ENCODE data around the gene STC2. TPM values are rescaled to one million over a fixed set of nuclear protein-coding genes. Genes with fewer than 3 reads are reported as not detected.

STC2 gene
- total and polyA plus RNA-seq, 5 experiments from 2014 or later: not detected

DNA sequence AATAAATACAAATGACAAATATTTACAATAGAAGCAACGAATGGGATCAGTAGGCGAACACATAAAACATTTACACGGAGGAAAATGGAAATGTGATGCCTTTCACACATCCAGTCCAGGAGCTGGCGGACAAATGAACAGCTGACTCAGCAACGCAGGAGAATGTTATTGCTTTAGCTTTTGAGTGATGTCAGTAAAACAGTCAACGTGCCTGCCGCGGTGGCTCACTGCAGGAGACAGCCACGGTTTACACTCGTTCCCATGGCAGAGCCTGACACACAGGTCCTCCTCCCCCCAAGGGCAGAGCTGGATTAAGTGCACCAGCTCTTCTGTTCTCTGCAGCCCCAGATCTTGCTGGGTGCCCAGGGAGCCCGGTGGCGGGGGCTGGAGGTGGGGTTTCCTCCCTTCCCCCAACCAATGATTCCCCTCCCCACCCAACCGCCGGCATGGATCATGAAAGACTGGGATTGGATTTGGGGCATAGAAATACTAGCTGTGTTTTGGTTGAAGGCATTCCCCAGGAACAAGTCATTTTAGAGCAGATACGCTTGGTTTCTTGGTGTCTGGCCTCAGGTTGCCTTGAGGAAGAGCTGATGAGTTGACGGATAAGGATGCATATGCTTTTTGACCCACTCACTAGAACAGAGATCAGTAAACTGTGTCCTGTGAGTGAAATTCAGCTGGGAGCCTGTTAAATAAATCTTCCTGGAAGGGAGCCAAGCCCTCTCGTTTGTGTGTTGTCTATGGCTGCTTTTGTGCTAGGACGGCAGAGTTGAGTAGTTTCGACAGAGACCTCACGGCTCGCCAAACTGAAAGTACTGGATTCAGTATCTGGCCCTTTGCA lies 12.5 kb downstream of the STC2 start:
- peaks cover 0 to 2% (median 0%) of the 10 kb centered on the region in 4 donors for H3K4me1 Mint-ChIP-seq
- ATAC-seq (no peak), DNase-seq (no peak)
- POLR2A ChIA-PET: no interaction called here
- H3K27me3 Mint-ChIP-seq: peaks cover 27 to 94% (median 54%) of the 10 kb centered on the region in 5 donors
- no peaks in the 10 kb centered on the region for H3K36me3 Mint-ChIP-seq
- H3K27ac Mint-ChIP-seq: no peak overlapping the region
- no peak overlapping the region for H3K4me3 Mint-ChIP-seq
- peaks cover 0 to 3% (median 0%) of the 10 kb centered on the region in 9 donors for H3K9me3 Mint-ChIP-seq

DNA sequence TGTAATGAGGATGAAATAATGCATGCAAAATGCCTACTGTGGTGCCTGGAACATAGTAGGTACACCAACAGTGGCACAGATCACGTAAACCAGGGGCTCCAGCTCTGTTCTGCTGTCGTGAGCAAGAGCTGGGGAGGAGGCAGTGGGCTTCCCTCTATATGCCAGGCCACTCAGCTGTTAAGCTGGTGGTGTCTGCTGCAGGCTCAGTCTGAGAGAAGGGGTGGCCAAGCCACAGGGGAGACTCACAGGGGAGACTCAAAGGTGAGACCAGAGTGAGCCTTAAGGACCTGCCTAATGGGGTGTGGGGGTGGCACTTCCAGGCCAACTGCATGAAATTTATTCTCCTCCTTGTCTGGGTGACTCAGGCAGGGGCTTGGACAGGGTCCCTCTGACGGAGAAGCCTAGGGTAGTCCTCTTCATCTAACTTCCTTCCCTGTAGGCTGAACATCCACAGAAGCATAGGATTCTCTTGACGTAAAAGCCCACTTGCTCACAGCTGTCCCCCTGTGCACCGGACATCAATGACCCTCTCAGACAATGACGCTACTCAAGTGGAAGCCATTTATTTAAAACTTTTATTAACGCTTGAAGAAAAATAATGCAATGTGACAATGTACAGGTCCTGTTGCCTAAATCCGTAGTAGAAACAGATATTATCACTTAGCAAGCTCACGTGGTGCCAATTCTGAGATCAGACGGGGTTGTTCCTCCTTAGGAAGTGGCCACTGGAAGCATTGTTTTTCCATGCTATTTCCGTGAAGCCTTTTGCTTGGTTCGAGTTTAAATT lies 13.9 kb downstream of the STC2 start:
- POLR2A ChIA-PET: no interaction called here
- Mint-ChIP-seq H3K27me3 (peaks cover 31 to 94% (median 49%) of the 10 kb centered on the region in 5 donors), H3K27ac (no peak overlapping the region), H3K36me3 (no peaks in the 10 kb centered on the region), H3K9me3 (peaks cover 0 to 3% (median 0%) of the 10 kb centered on the region in 9 donors), H3K4me1 (peaks cover 0 to 2% (median 0%) of the 10 kb centered on the region in 4 donors), H3K4me3 (no peak overlapping the region)
- ATAC-seq: no peak
- DNase-seq: no peak

DNA sequence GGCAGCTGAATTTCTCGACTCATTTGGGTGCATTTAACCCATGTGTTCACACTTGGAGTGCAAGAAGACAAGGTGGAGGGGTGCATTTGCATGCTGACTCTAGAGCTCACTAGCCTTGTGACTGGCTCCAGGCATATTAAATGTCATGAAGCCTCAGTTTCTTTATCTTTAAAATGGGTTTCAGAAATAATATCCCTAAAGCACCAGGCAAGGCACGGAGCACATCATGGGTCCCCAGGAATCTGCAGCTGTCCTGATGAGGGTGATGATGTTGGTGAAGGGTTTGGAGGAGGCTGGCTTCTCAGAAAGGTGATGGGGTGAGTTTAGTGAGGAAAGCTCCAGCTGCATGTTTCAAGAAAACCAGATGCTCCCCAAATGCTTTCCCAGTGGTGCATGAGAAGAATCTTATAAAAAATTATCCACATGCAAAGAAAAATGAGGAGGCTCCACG lies 14.8 kb downstream of the STC2 start:
- Mint-ChIP-seq H3K36me3 (no peaks in the 10 kb centered on the region), H3K4me1 (peaks cover 0 to 2% (median 0%) of the 10 kb centered on the region in 4 donors), H3K9me3 (peaks cover 0 to 6% (median 5%) of the 10 kb centered on the region in 9 donors), H3K27me3 (peaks cover 30 to 94% (median 47%) of the 10 kb centered on the region in 5 donors), H3K27ac (no peak overlapping the region), H3K4me3 (no peak overlapping the region)
- ATAC-seq (no peak), DNase-seq (no peak)
- POLR2A ChIA-PET: no interaction called here

DNA sequence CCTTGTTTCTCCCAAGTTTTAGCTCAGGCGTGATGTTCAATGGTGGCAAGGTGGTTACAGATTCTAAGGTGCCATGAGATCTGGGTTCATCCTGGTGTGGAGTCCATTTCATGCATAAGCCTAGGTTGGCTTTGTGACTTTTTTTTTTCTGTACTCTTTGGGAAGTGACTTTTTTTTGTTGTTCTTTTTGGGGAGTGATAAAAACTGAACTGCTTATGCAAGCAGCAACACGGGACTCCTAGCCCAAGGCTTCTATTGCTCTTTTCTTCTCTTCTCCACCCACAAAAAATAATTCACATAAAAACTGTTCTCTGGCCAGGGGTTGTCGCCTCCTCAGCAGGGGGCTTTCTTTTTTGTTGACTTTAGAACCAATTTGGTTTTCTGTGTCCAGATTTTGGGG lies 15.4 kb downstream of the STC2 start:
- Mint-ChIP-seq H3K4me1 (peaks cover 0 to 2% (median 0%) of the 10 kb centered on the region in 4 donors), H3K4me3 (no peak overlapping the region), H3K9me3 (peaks cover 0 to 11% (median 6%) of the 10 kb centered on the region in 9 donors), H3K27me3 (peaks cover 30 to 94% (median 52%) of the 10 kb centered on the region in 5 donors), H3K27ac (no peak overlapping the region), H3K36me3 (no peaks in the 10 kb centered on the region)
- DNase-seq: no peak
- POLR2A ChIA-PET: no interaction called here
- no peak for ATAC-seq

- POLR2A ChIA-PET: no interaction called here
- Mint-ChIP-seq H3K27ac (no peak overlapping the region), H3K27me3 (peaks cover 30 to 90% (median 49%) of the 10 kb centered on the region in 5 donors), H3K36me3 (no peaks in the 10 kb centered on the region), H3K4me1 (peaks cover 0 to 2% (median 0%) of the 10 kb centered on the region in 4 donors), H3K9me3 (peaks cover 0 to 13% (median 9%) of the 10 kb centered on the region in 9 donors), H3K4me3 (no peak overlapping the region)
- ATAC-seq (no peak), DNase-seq (no peak)
Observed at GRCh38 chr5:173311818-173312585, 16.2 kb downstream of the STC2 start.

- Mint-ChIP-seq H3K4me3 (no peak overlapping the region), H3K27ac (no peak overlapping the region)
- no peak for ATAC-seq
Observed at GRCh38 chr5:173310861-173311785, 17.1 kb downstream of the STC2 start.

GRCh38 chr5:173310218-173310769 lies 17.9 kb downstream of the STC2 start:
- DNase-seq (no peak), ATAC-seq (no peak)
- H3K9me3 Mint-ChIP-seq: peaks cover 0 to 13% (median 9%) of the 10 kb centered on the region in 9 donors
- POLR2A ChIA-PET: no interaction called here
- H3K27ac Mint-ChIP-seq: no peak overlapping the region
- no peaks in the 10 kb centered on the region for H3K36me3 Mint-ChIP-seq
- H3K4me1 Mint-ChIP-seq: peaks cover 0 to 2% (median 0%) of the 10 kb centered on the region in 4 donors
- no peak overlapping the region for H3K4me3 Mint-ChIP-seq
- peaks cover 26 to 84% (median 49%) of the 10 kb centered on the region in 5 donors for H3K27me3 Mint-ChIP-seq

More at GRCh38 chr5:173310861-173311785, 17.1 kb downstream of the STC2 start:
- H3K27me3 Mint-ChIP-seq: peaks cover 31 to 90% (median 50%) of the 10 kb centered on the region in 5 donors
- peaks cover 0 to 2% (median 0%) of the 10 kb centered on the region in 4 donors for H3K4me1 Mint-ChIP-seq
- peaks cover 0 to 13% (median 9%) of the 10 kb centered on the region in 9 donors for H3K9me3 Mint-ChIP-seq
- H3K36me3 Mint-ChIP-seq: no peaks in the 10 kb centered on the region
- DNase-seq: no peak
- POLR2A ChIA-PET: no interaction called here

- ATAC-seq: no peak
- Mint-ChIP-seq H3K27ac (no peak overlapping the region), H3K4me3 (no peak overlapping the region), H3K36me3 (no peaks in the 10 kb centered on the region), H3K27me3 (peaks cover 23 to 79% (median 49%) of the 10 kb centered on the region in 5 donors), H3K9me3 (peaks cover 0 to 13% (median 9%) of the 10 kb centered on the region in 9 donors), H3K4me1 (peaks cover 0 to 2% (median 0%) of the 10 kb centered on the region in 4 donors)
- POLR2A ChIA-PET: no interaction called here
- no peak for DNase-seq
Observed at GRCh38 chr5:173309731-173310130, 18.5 kb downstream of the STC2 start.

DNA sequence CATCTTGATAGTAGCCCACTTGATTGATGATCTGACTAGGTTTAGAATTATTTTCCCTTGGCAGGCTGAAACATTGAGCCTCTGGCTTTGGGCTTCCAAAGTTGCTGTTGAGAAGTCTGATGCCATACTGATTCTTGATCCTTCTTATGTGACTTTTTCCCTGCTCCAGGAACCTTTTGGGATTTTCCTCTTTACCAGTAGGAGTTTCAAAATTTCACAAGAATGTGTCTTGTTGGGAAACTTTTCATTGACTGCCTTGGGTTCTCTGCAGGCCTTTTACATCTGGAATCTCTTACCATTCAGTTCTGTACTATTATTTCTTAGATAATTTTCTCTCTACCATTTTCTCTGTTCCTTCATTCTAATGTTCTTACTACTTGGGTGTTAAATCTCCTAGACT lies 20.0 kb downstream of the STC2 start:
- H3K4me1 Mint-ChIP-seq: peaks cover 0 to 2% (median 0%) of the 10 kb centered on the region in 4 donors
- peaks cover 0 to 13% (median 9%) of the 10 kb centered on the region in 9 donors for H3K9me3 Mint-ChIP-seq
- ATAC-seq (no peak), DNase-seq (no peak)
- H3K4me3 Mint-ChIP-seq: no peak overlapping the region
- H3K27ac Mint-ChIP-seq: no peak overlapping the region
- no peaks in the 10 kb centered on the region for H3K36me3 Mint-ChIP-seq
- POLR2A ChIA-PET: no interaction called here
- H3K27me3 Mint-ChIP-seq: peaks cover 22 to 65% (median 49%) of the 10 kb centered on the region in 5 donors

- Mint-ChIP-seq H3K27me3 (peaks cover 22 to 61% (median 49%) of the 10 kb centered on the region in 5 donors), H3K27ac (no peak overlapping the region), H3K4me3 (no peak overlapping the region), H3K9me3 (peaks cover 0 to 13% (median 9%) of the 10 kb centered on the region in 9 donors), H3K4me1 (peaks cover 0 to 2% (median 0%) of the 10 kb centered on the region in 4 donors), H3K36me3 (no peaks in the 10 kb centered on the region)
- POLR2A ChIA-PET: no interaction called here
- ATAC-seq (no peak), DNase-seq (no peak)
Observed at GRCh38 chr5:173307695-173308094, 20.5 kb downstream of the STC2 start.

DNA sequence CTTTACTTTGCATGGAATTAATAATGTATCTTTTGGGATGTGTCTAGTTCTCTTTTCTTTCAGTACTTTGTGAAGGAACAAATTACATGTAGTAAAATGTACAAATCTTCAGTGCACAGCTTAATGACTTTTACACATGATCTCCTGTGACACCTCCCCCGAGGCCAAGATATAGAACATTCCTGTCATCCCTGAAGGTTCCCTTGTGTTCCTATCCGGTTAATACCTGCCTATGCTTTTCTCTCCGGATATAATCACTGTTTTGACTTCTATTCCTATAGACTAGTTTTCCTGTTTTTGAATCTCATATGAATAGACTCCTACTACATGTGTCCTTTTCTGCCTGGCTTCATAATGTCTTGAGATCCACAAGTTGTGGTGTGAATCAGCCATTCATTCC lies 21.5 kb downstream of the STC2 start:
- H3K9me3 Mint-ChIP-seq: peaks cover 0 to 13% (median 9%) of the 10 kb centered on the region in 9 donors
- POLR2A ChIA-PET: no interaction called here
- H3K4me1 Mint-ChIP-seq: peaks cover 0 to 2% (median 0%) of the 10 kb centered on the region in 4 donors
- no peak for ATAC-seq
- no peak overlapping the region for H3K27ac Mint-ChIP-seq
- DNase-seq: no peak
- H3K4me3 Mint-ChIP-seq: no peak overlapping the region
- peaks cover 21 to 53% (median 41%) of the 10 kb centered on the region in 5 donors for H3K27me3 Mint-ChIP-seq
- no peaks in the 10 kb centered on the region for H3K36me3 Mint-ChIP-seq
